ENCODE results near the gene SCP2.

DNA sequence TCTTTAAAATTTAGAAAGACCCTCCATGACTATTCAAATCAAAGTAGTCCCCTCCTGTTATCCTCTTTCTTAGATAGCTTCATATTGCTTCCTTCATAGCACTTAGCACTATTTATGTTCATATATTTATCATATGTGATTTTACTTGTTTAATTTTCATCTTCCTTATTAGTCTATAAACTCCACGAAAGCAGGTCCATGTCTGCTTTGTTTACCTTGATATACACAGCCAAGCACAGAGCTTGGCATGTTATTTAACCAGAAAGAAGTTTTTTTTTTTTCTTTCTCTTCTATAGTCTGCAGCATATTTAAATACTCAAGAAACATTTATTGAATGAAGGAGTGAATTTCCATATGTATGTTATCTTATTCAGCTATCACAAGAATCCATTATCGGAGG, 36.0 kb downstream of the SCP2 start:
- TF ChIP-seq, protein P1, sequence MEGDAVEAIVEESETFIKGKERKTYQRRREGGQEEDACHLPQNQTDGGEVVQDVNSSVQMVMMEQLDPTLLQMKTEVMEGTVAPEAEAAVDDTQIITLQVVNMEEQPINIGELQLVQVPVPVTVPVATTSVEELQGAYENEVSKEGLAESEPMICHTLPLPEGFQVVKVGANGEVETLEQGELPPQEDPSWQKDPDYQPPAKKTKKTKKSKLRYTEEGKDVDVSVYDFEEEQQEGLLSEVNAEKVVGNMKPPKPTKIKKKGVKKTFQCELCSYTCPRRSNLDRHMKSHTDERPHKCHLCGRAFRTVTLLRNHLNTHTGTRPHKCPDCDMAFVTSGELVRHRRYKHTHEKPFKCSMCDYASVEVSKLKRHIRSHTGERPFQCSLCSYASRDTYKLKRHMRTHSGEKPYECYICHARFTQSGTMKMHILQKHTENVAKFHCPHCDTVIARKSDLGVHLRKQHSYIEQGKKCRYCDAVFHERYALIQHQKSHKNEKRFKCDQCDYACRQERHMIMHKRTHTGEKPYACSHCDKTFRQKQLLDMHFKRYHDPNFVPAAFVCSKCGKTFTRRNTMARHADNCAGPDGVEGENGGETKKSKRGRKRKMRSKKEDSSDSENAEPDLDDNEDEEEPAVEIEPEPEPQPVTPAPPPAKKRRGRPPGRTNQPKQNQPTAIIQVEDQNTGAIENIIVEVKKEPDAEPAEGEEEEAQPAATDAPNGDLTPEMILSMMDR (IDR thresholded peaks at IDR 0.05) = no peak
- TF ChIP-seq POLR2A (IDR thresholded peaks at IDR 0.05) (no peak), POLR2AphosphoS5 (IDR thresholded peaks at IDR 0.05) (no peak), EP300 (IDR thresholded peaks at IDR 0.05) (no peak)
